22Rv1 (cell line): ENCODE results near the gene TTC9.

Source experiments
- H3K27ac ChIP-seq: fragments of 450-650 bp; 2 replicates; pipeline ENCODE4 v1.5.1; 2017
- ZFX ChIP-seq: fragments of 450-650 bp; IDR thresholded peaks from 2 replicates; pipeline ENCODE4 v1.6.1; 2017; ENCODE audit warnings: antibody characterized with exemption, borderline replicate concordance
- TF ChIP-seq, protein P1 (sequence below): fragments of 450-650 bp; IDR thresholded peaks from 2 replicates; pipeline ENCODE4 v1.5.1; 2017; ENCODE audit warnings: mild to moderate bottlenecking

The TTC9 gene

DNA sequence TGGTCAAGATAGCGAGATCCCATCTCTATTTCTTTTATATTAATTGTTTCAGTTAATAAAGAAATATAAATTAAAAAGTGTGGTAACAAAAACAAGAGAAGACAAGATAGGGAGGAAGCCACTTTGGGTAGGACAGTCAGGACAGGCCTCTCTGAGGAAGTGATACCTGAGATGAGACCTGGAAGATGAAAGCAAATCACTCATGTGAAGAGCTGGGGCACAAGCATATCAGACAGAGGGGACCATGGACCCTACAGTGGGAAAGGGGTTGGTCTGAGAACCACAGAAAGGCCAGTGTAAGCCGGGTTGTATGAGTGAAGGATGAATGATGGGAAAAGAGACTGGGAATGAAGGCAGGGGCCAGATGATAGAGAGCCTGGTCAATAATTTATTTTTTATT, 39.5 kb upstream of the TTC9 start:
- no peak overlapping the region for H3K27ac ChIP-seq
- TF ChIP-seq, protein P1, sequence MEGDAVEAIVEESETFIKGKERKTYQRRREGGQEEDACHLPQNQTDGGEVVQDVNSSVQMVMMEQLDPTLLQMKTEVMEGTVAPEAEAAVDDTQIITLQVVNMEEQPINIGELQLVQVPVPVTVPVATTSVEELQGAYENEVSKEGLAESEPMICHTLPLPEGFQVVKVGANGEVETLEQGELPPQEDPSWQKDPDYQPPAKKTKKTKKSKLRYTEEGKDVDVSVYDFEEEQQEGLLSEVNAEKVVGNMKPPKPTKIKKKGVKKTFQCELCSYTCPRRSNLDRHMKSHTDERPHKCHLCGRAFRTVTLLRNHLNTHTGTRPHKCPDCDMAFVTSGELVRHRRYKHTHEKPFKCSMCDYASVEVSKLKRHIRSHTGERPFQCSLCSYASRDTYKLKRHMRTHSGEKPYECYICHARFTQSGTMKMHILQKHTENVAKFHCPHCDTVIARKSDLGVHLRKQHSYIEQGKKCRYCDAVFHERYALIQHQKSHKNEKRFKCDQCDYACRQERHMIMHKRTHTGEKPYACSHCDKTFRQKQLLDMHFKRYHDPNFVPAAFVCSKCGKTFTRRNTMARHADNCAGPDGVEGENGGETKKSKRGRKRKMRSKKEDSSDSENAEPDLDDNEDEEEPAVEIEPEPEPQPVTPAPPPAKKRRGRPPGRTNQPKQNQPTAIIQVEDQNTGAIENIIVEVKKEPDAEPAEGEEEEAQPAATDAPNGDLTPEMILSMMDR, result no peak
- TF ChIP-seq ZFX, result no peak

DNA sequence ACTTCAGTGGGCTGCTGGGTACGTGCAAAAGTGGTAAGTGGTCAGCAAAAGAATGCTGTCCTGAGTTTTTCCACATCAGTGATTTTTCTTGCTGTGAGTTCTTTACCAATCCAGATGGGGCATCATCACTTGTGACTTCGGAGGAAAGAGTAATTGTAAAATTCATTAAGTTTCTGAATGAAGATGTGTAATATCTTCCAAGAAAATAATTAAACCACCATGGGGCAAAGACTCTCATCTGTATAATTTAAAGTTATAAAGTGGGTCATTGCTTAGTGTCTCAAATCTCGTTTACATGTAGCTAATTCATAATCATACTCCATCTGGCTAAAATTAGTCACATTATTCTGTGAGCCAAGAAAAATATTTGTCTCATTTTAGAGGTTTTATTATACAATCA, 30.5 kb upstream of the TTC9 start:
- no peak overlapping the region for H3K27ac ChIP-seq
- TF ChIP-seq ZFX, result no peak
- TF ChIP-seq, protein P1, result no peak

DNA sequence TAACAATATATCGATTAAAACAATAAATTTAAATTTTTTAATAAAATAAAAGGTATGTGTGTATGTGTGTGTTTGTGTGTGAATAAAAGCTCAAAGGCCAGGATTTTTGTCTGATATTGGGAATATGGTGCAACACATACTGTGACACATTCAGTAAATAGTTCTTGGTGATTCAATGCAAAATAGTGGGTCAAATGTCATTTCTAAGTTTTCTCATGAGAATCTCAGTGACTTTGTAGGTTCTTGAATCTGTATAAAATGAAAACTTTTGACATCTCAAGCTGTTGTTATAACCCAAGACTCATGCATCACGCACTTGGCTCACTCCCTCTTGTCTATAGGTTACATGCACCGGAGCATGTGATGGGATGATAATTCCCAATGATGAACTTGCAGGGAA, 25.1 kb upstream of the TTC9 start:
- no peak for TF ChIP-seq ZFX
- TF ChIP-seq, protein P1, result no peak

DNA sequence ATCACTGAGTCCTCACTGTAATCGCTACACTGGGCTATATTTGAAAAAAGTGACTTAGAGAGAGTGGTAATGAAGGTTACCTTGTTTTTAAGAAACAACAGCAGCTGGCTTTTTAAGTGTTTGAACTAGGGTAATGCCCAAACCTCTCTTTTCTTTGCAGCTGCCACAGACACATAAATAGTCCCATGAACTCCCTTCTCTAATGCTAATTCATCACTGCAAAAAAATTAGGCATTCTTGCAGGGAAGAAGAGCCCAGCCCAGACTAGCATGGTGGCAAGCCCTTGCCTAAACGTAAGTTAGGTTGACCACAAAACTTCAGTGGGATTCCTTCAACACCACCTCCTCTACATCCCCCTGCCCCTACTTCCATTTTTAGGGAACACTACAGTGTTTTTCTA, 23.4 kb upstream of the TTC9 start:
- no peak for TF ChIP-seq ZFX
- TF ChIP-seq, protein P1, result no peak

More for the DNA sequence above, 25.1 kb upstream of the TTC9 start:
- H3K27ac ChIP-seq, result no peak overlapping the region

DNA sequence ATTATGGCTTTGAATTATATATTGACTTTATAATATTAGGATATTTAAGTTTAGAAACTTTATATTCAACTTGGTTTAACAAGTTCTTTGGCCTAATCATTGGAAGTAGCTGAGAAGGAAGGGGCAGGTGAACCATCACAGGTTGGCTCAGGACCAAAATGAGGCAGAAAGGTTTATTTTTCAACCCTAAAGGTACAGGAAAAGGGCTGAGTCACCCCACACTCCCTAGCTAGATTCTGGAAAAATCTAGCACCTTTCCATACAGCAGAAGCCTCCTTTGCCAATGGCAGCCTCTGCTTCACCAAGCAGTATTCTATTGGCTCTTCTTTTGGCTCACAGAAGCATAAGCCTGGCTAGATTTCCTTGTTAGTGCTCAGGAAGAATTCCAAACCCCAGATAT, 22.0 kb upstream of the TTC9 start:
- TF ChIP-seq, protein P1, result no peak
- no peak for TF ChIP-seq ZFX
- H3K27ac ChIP-seq, result no peak overlapping the region

More for the DNA sequence above, 23.4 kb upstream of the TTC9 start:
- no peak overlapping the region for H3K27ac ChIP-seq

DNA sequence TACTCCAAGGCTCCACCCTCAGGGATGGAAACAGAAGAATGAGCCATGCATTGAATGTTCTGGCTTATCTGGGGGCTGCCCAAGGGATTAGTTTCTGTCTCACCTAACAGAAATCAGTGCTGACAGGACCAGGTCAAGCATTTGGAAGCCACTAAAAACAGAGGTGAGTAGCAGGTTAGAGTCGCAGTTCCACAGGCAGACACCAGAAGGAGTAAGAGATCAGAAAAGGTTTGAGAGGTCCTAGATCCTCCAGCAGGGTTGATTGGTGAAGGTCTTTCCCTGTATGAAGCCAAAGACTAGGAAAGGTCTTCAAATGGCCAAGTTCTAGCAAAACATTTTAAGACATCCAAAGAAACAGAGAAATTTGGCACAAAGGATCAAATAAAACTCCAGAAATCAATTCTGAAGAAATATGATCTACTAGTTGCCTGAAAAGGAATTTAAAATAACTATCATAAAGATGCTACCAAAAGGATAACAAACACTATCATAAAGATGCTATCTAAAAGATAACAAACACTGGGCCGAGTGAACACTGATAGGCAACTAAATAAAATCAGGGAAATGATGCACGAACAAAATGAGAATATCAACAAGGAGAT, 19.5 kb upstream of the TTC9 start:
- TF ChIP-seq, protein P1, result peak; percentile 67
- no peak for TF ChIP-seq ZFX
- H3K27ac ChIP-seq, result no peak overlapping the region

DNA sequence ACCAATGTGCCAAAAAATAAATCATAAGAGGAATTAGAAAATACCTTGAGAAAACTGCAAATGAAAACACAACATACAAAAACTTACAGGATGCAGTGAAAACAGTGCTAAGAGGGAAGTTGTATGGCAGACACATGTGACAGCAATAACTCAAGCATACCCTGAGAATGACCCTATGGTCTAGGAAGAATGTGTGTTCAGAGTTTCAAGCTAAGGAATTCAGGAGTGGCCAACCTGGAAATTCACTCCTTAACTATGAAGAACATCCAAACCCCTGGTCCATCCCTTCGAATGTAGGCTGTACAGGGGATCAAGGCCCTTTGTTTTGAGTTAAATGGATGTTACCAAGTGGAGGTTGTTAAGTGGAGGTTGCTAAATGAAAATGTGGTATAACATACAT, 16.7 kb upstream of the TTC9 start:
- TF ChIP-seq, protein P1, result no peak
- no peak for TF ChIP-seq ZFX
- H3K27ac ChIP-seq, result no peak overlapping the region
